ENCODE data around the gene SEC16A. TPM values are rescaled to one million over a fixed set of nuclear protein-coding genes. Genes with fewer than 3 reads are reported as not detected.

The SEC16A gene
- total RNA-seq, 2 donors from 2014 or later: 32.6 to 41.6 TPM

DNA sequence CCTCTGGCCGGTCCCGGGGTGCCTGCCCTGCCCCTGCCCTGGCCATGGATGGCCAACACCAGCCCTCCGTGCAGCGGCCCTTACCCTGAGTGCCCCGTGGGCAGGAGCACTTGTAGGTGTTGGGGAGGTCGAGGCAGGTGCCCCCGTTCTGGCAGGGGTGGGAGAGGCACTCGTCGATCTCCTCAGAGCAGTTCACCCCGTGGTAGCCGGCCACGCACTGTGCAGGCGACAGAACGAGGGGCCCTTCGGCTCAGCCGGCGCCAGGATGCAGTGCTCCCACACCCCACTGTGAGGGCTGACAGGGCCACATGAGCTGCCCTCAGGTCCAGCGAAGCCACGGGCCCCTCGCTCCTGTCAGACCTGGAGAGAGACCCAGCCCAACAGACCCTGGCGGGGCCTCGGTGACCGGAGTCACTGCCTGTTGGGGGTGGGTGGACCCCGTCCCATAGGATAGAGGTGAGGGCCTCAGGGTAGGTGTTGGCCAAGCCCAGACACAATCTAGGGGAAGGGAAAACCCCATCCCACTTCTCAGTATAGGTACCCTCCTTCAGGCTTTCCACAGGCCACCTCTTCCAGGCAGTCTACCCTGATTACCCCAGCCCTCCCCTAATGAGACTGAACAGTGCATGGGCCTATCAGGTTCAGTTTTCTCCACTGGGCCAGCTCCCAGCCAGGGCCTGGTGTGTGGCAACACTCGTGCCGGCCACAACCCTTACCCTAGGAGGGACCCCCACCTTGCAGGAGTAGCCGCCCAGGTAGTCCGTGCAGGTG, 24.6 kb upstream of the SEC16A start:
- DNase-seq (ENCODE audit: low spot score): no peak
- Histone ChIP-seq H3K36me3 (peaks cover 85% of the 10 kb centered on the region), H3K27me3 (no peaks in the 10 kb centered on the region), H3K27ac (no peak overlapping the region), H3K4me1 (peaks cover 0 to 19% of the 10 kb centered on the region in 2 donors), H3K9me3 (no peaks in the 10 kb centered on the region), H3K4me3 (no peak overlapping the region)
- no peak for TF ChIP-seq CTCF (IDR thresholded peaks at IDR 0.05)

- no peak for DNase-seq (ENCODE audit: low spot score)
- H3K4me3 ChIP-seq: no peak overlapping the region
- peaks cover 0 to 15% of the 10 kb centered on the region in 2 donors for H3K4me1 ChIP-seq
- H3K27ac ChIP-seq: no peak overlapping the region
- H3K9me3 ChIP-seq: no peaks in the 10 kb centered on the region
- TF ChIP-seq CTCF (IDR thresholded peaks at IDR 0.05): no peak
- H3K27me3 ChIP-seq: no peaks in the 10 kb centered on the region
- H3K36me3 ChIP-seq: peaks cover 95% of the 10 kb centered on the region
Measured at GRCh38 chr9:136506425-136506824, 23.6 kb upstream of the SEC16A start.

DNA sequence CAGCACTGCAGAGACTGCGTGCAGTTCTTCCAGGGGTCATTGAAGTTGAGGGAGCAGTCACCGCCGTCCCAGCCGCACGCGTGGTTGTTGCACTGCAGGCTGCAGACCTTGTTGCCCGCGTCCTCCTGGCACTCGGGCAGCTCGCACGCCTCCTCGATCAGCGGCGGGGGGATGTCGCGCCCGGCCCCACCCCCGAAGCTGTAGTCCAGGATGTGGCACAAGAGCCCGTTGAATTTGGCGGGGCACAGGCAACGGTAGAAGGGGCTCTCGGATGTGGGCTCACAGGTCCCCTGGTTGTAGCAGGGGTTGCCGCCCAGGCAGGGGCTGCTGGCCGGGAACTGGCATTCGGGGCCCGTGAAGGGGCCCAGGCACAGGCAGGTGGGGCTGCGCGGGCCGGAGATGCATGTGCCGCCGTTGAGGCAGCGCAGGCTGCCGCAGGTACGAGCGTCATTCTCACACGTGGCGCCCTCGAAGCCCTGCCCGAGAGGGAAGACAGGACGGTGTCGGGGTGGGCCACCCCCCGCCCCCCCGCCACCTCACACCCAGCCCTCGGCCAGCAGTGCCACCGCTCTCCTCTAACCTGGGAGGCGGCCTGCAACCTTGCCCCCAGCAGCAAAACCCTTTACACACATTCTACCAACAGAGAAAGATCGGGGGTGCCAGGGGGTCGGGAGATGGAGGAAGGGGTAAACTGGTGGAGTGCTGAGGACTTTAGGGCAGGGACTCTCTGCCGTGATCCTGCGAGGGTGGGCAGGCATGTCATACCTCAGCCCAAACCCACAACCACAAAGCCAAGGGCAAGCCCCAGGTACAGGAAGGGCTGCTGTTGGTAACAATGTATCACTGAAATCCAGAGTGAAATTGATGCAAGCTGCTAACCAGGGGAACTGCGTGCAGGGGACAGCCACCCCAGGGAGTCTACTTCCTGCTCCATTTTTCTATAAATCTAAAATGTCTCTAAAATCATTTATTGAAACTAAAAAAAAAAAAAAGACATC, 22.9 kb upstream of the SEC16A start:
- peaks cover 98% of the 10 kb centered on the region for H3K36me3 ChIP-seq

DNA sequence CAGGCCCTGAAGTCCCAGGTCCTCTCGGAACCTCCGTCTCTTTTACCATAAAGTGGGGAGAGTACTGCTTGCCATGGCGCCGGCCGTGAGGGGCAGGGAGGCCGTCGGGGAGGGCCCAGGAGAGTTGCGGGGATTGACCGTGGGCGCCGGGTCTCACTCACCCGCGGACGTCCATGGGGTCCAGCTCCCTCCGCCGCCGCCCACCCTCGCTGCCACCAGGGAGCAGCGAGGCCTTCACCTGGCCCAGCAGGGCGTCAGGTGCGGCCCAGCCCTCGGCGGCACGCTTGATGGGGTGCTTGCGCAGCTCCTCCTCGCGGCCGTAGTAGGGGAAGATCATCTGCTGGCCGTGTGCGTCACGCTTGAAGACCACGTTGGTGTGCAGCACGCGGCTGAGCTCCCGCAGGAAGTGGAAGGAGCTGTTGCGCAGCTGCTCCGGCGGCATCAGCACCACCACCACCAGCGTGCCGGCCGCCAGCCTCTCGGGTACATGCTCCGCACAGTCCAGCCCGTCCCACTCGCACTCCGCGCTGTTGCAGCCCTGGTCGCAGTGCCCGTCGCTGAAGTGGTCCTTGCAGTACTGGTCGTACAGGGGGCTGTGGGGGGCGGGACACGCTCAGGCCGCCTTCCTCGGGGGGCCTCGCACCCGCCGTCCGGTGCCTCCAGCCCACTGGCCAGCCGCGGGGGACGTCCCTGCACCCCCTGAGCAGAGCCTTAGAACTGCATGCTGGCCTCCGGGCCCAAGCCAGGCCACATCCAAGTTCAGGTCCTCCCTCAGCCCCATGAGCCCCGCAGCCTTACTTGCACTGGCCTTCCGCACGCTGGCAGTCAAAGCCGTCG, 21.9 kb upstream of the SEC16A start:
- H3K27me3 ChIP-seq: no peaks in the 10 kb centered on the region
- H3K9me3 ChIP-seq: no peaks in the 10 kb centered on the region
- peaks cover 98% of the 10 kb centered on the region for H3K36me3 ChIP-seq
- DNase-seq (ENCODE audit: low spot score): no peak
- TF ChIP-seq CTCF (IDR thresholded peaks at IDR 0.05): no peak
- H3K4me3 ChIP-seq: no peak overlapping the region
- H3K27ac ChIP-seq: no peak overlapping the region
- H3K4me1 ChIP-seq: no peaks in the 10 kb centered on the region

More for the DNA sequence above, 22.9 kb upstream of the SEC16A start:
- Histone ChIP-seq H3K4me3 (no peak overlapping the region), H3K9me3 (no peaks in the 10 kb centered on the region), H3K27me3 (no peaks in the 10 kb centered on the region), H3K27ac (no peak overlapping the region), H3K4me1 (peaks cover 0 to 7% of the 10 kb centered on the region in 2 donors)
- DNase-seq (ENCODE audit: low spot score): no peak
- no peak for TF ChIP-seq CTCF (IDR thresholded peaks at IDR 0.05)

GRCh38 chr9:136502940-136503550, 20.2 kb upstream of the SEC16A start:
- DNase-seq (ENCODE audit: low spot score): no peak
- Histone ChIP-seq H3K4me1 (no peaks in the 10 kb centered on the region), H3K36me3 (peaks cover 98% of the 10 kb centered on the region), H3K27me3 (no peaks in the 10 kb centered on the region), H3K9me3 (no peaks in the 10 kb centered on the region), H3K27ac (no peak overlapping the region), H3K4me3 (no peak overlapping the region)
- TF ChIP-seq CTCF (IDR thresholded peaks at IDR 0.05): no peak
